NB4 (cell line): Measurements from ENCODE around the gene BICD2.

Source experiments
- MYC ChIP-seq: IDR thresholded peaks from 2 replicates; pipeline ENCODE4 v1.6.1; 2011; ENCODE audit warnings: low read depth, low read length
- POLR2A ChIP-seq: IDR thresholded peaks from 2 replicates; pipeline ENCODE4 v1.6.1; 2011; ENCODE audit warnings: mild to moderate bottlenecking; ENCODE audit not compliant: insufficient read length; ENCODE audit errors: extremely low read depth
- TF ChIP-seq, protein P1 (sequence below): IDR thresholded peaks from one replicate; pipeline ENCODE4 v1.5.1; 2012; ENCODE audit warnings: low read depth, low read length
- TF ChIP-seq, protein P2 (sequence below): IDR thresholded peaks from 2 replicates; pipeline ENCODE4 v1.6.1; 2011; ENCODE audit warnings: low read depth, low read length

DNA sequence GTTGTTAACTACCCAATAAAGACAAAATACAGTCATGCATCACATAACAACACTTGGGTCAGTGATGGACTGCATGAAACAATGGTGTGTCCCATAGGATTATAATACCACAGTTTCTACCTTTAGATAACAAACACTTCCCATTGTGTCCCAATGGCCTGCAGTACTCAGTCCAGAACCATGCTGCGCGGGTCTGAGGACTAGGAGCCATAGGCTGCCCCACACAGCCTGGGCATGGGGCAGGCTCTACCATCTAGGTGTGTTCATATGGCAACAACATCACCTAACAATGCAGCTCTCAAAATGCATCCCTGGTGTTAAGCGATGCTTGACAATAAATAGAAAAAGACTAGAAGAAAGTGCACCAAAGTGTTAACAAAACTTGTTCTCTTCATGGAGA, 101.5 kb downstream of the BICD2 start:
- TF ChIP-seq, protein P1, sequence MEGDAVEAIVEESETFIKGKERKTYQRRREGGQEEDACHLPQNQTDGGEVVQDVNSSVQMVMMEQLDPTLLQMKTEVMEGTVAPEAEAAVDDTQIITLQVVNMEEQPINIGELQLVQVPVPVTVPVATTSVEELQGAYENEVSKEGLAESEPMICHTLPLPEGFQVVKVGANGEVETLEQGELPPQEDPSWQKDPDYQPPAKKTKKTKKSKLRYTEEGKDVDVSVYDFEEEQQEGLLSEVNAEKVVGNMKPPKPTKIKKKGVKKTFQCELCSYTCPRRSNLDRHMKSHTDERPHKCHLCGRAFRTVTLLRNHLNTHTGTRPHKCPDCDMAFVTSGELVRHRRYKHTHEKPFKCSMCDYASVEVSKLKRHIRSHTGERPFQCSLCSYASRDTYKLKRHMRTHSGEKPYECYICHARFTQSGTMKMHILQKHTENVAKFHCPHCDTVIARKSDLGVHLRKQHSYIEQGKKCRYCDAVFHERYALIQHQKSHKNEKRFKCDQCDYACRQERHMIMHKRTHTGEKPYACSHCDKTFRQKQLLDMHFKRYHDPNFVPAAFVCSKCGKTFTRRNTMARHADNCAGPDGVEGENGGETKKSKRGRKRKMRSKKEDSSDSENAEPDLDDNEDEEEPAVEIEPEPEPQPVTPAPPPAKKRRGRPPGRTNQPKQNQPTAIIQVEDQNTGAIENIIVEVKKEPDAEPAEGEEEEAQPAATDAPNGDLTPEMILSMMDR, result no peak
- TF ChIP-seq POLR2A (no peak), MYC (no peak)
- TF ChIP-seq, protein P2, sequence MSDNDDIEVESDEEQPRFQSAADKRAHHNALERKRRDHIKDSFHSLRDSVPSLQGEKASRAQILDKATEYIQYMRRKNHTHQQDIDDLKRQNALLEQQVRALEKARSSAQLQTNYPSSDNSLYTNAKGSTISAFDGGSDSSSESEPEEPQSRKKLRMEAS, result no peak
